ENCODE data around the gene SMARCA1. TPM values are rescaled to one million over a fixed set of nuclear protein-coding genes. Genes with fewer than 3 reads are reported as not detected.
"Not testable (repeated sequence)": the region's sequence is repeated elsewhere in the genome, so short reads cannot be mapped to it uniquely, and the experiment has no call there.

SMARCA1 gene
- total RNA-seq, 6 experiments from 2014 or later = 61.4 to 71.7 (median 66.2) TPM

DNA sequence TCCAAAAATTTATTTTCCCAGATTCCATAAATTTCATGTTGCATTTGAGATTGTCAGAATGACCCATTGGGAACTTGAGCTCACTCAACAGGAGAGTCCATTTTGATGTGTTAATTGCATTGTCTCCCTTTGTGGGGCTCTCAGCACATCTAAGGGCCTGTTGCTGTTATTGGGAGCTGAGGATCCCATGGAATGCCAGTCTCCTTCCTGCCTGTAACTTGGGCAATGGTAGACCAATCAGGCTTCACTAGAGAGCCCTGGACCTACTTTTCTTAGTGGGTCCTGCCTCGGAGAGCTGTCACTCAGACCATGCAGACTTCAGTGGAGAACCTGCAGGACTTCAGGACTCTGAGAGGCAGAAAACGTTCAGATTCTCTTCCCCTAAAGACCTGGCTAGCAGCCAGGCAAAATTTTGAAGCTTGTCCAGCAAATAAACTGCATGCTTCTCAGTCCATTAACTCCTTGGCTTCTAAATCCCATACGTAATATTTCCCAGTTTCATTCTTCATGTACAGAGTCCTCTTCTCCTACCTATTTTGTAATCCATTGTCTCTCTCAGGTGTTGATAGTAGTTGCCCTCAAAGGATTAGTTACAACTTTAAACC is 41.9 kb upstream of the SMARCA1 start:
- TF ChIP-seq, protein P1, sequence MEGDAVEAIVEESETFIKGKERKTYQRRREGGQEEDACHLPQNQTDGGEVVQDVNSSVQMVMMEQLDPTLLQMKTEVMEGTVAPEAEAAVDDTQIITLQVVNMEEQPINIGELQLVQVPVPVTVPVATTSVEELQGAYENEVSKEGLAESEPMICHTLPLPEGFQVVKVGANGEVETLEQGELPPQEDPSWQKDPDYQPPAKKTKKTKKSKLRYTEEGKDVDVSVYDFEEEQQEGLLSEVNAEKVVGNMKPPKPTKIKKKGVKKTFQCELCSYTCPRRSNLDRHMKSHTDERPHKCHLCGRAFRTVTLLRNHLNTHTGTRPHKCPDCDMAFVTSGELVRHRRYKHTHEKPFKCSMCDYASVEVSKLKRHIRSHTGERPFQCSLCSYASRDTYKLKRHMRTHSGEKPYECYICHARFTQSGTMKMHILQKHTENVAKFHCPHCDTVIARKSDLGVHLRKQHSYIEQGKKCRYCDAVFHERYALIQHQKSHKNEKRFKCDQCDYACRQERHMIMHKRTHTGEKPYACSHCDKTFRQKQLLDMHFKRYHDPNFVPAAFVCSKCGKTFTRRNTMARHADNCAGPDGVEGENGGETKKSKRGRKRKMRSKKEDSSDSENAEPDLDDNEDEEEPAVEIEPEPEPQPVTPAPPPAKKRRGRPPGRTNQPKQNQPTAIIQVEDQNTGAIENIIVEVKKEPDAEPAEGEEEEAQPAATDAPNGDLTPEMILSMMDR (IDR thresholded peaks at IDR 0.05) = no peak
- Mint-ChIP-seq H3K27ac (no peak overlapping the region), H3K9me3 (no peaks in the 10 kb centered on the region), H3K4me3 (no peak overlapping the region), H3K36me3 (ENCODE audit: low read depth) (peaks cover 27% of the 10 kb centered on the region), H3K4me1 (ENCODE audit: low read depth) (peaks cover 10% of the 10 kb centered on the region), H3K27me3 (ENCODE audit: insufficient read depth) (no peaks in the 10 kb centered on the region; the same call in 1 of the 2 replicates)
- no peak for DNase-seq

DNA sequence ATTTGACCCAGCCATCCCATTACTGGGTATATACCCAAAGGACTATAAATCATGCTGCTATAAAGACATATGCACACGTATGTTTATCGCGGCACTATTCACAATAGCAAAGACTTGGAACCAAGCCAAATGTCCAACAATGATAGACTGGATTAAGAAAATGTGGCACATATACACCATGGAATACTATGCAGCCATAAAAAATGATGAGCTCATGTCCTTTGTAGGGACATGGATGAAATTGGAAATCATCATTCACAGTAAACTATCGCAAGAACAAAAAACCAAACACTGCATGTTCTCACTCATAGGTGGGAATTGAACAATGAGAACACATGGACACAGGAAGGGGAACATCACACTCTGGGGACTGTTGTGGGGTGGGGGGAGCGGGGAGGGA is 41.1 kb upstream of the SMARCA1 start:
- H3K36me3 Mint-ChIP-seq (ENCODE audit: low read depth) = peaks cover 27% of the 10 kb centered on the region
- H3K27ac Mint-ChIP-seq; H3K4me1 Mint-ChIP-seq (ENCODE audit: low read depth); H3K9me3 Mint-ChIP-seq; H3K27me3 Mint-ChIP-seq (ENCODE audit: insufficient read depth); DNase-seq; H3K4me3 Mint-ChIP-seq: not testable (repeated sequence)

DNA sequence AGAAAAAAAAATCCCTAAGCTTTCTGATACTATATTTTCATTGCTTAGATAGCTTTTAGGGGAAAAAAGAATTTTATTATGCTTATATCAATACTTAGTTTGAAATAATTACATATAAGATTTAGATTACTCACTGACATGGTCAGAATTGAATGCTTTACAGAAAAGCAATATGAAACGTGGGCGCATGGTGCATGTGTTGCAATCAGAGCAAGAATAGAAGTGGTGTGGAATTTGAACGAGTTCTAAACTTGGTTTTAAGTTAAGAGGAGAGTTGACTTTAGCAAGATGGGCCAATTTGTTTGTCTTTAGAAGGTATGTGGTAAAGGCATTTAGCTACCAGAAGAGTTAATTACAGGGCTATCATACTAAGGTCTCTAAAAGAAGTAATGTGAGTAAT is 38.2 kb upstream of the SMARCA1 start:
- TF ChIP-seq, protein P1 (IDR thresholded peaks at IDR 0.05) = no peak
- DNase-seq = no peak
- H3K27me3 Mint-ChIP-seq (ENCODE audit: insufficient read depth) = no peaks in the 10 kb centered on the region; the same call in 1 of the 2 replicates
- no peaks in the 10 kb centered on the region for H3K9me3 Mint-ChIP-seq
- H3K4me1 Mint-ChIP-seq (ENCODE audit: low read depth) = peaks cover 10% of the 10 kb centered on the region
- peaks cover 27% of the 10 kb centered on the region for H3K36me3 Mint-ChIP-seq (ENCODE audit: low read depth)
- H3K27ac Mint-ChIP-seq = no peak overlapping the region
- no peak overlapping the region for H3K4me3 Mint-ChIP-seq

DNA sequence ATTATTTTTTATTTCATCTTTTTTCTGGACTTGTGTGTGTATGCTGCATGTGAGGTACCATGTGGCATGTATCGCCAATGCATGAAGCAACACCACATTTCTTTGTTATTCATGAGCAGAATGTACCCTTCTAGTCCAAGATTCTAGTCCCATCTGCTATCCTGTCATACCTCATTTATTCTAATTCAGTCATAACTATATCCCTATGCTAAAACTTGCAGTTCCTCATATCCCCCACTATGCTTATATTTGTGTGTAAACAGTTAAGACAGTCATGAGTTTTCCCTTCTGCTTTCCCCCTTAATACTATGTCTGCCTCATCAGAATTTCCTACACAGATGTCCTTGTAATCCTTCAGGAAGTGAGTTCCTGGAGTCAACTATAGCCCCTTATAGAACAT is 36.5 kb upstream of the SMARCA1 start:
- H3K36me3 Mint-ChIP-seq (ENCODE audit: low read depth) = peaks cover 20% of the 10 kb centered on the region
- H3K9me3 Mint-ChIP-seq = no peaks in the 10 kb centered on the region
- H3K27me3 Mint-ChIP-seq (ENCODE audit: insufficient read depth) = no peaks in the 10 kb centered on the region
- no peak for DNase-seq
- H3K4me1 Mint-ChIP-seq (ENCODE audit: low read depth) = no peaks in the 10 kb centered on the region
- TF ChIP-seq, protein P1 (IDR thresholded peaks at IDR 0.05) = no peak
- no peak overlapping the region for H3K27ac Mint-ChIP-seq
- H3K4me3 Mint-ChIP-seq = no peak overlapping the region

DNA sequence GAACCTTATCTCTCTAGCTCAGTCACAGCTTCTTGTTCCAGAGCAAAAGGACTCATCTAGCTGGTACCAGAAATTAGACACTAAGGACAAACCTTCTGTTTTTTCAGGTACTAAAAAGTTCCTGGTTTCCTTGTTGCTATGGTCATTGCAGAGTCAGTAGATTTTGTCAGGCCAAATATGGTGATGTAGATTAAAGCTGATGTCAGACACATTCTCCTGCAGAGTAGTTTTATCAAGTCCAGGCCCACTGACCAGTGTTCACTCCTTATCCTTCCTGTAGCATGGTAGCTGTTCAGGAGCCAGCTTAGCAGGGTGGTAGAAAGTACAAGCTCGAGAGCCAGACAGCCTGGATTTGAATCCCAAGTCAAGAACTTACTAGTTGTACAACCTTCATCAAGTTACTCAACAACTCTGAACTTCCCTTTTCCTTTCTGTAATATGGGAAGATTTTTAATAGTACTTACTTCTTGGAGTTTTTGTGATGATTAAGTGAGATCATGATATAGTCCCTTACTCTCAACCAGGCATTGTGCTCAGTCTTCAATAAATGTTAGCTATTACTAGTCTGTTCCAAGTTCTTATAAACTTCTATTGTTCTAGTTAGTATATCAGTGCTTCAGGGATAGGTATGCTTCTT is 34.7 kb upstream of the SMARCA1 start:
- Mint-ChIP-seq H3K27me3 (ENCODE audit: insufficient read depth) (no peaks in the 10 kb centered on the region), H3K4me1 (ENCODE audit: low read depth) (no peaks in the 10 kb centered on the region), H3K4me3 (no peak overlapping the region), H3K36me3 (ENCODE audit: low read depth) (peaks cover 16% of the 10 kb centered on the region), H3K9me3 (no peaks in the 10 kb centered on the region), H3K27ac (no peak overlapping the region; the same call in 1 of the 2 replicates)
- TF ChIP-seq, protein P1 (IDR thresholded peaks at IDR 0.05) = no peak
- no peak for DNase-seq

DNA sequence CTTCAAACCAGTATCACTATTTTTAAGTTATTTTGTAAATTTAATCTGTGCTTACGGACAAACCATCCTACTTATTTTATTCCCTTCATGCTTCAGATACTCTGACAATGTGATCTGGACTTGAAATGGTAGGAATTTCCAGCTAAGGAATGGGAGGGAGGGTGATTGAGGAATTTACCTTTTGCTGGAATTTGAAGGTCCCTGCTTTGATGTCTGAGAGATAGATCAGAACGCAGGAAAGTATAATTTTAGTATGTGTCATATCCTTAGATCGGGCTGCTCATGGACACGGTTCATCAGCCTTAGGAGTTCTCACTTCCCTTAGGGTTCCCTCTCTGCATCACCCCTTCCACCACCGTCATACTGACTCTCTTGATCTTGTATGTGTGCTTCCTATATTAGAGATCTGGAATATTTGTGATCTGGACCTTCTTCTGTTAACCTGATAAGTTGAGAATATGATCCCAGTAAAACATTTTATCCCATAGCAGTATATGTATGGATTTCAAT is 33.6 kb upstream of the SMARCA1 start:
- H3K27ac Mint-ChIP-seq = no peak overlapping the region

More for the DNA sequence above, 33.6 kb upstream of the SMARCA1 start:
- Mint-ChIP-seq H3K4me1 (ENCODE audit: low read depth) (no peaks in the 10 kb centered on the region), H3K36me3 (ENCODE audit: low read depth) (peaks cover 6% of the 10 kb centered on the region), H3K9me3 (no peaks in the 10 kb centered on the region), H3K4me3 (no peak overlapping the region), H3K27me3 (ENCODE audit: insufficient read depth) (no peaks in the 10 kb centered on the region)
- DNase-seq = no peak
- TF ChIP-seq, protein P1 (IDR thresholded peaks at IDR 0.05) = no peak

Data from HFFc6 (cell line).